Gastroesophageal sphincter (tissue), 3 donors: Measurements from ENCODE around the gene STARD13.

ENCODE experiments used
- EP300 ChIP-seq: sonication (generic); formaldehyde crosslinking; IDR thresholded peaks from one replicate; pipeline ENCODE4 v1.6.1; 2017; ENCODE audit warnings: antibody characterized with exemption, mild to moderate bottlenecking
- POLR2A ChIP-seq, 2 donors: fragments of 450-650 bp; IDR thresholded peaks; one replicate each; pipeline ENCODE4 v1.6.1; 2017; ENCODE audit warnings: antibody characterized with exemption in 2 of 2, mild to moderate bottlenecking in 2 of 2, moderate library complexity in 1 of 2
- POLR2AphosphoS5 ChIP-seq: sonication (generic); formaldehyde crosslinking; IDR thresholded peaks from one replicate; pipeline ENCODE4 v1.6.1; 2017; ENCODE audit warnings: antibody characterized with exemption
- TF ChIP-seq, protein P1 (sequence below), 4 experiments: fragments of 200-600 bp in 2 of 4; fragments of 450-650 bp in 2 of 4; sonication (generic) in 1 of 4; IDR thresholded peaks; one replicate each; pipeline ENCODE4 v1.5.1; 2017 to 2019; ENCODE audit warnings: antibody characterized with exemption in 4 of 4, mild to moderate bottlenecking in 2 of 4, moderate library complexity in 2 of 4

DNA sequence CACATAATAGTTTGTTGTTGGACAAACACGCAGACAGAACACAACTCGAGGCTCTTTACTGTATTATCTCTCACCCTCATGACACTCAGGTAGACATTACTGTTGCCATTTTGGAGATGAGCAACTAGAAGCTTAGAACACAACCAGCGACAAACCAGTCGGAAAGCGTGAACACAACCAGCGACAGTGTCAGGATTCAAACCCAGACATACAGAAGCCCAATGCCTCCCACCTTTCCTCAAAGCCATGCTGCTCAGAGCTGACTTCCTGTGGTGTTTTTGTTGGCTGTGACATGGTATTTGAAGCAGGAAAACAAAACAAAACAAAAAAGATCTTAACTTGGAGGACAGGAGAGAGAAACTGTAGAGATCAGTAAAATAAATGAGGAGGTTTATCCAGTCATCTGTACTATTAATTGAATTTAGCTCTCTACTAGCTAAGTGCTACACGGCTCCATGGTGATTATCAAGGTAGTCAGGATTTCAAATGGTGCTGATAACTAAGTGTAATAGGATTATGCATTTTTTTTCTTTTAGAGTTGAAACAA is 92.1 kb downstream of the STARD13 start:
- TF ChIP-seq, protein P1, sequence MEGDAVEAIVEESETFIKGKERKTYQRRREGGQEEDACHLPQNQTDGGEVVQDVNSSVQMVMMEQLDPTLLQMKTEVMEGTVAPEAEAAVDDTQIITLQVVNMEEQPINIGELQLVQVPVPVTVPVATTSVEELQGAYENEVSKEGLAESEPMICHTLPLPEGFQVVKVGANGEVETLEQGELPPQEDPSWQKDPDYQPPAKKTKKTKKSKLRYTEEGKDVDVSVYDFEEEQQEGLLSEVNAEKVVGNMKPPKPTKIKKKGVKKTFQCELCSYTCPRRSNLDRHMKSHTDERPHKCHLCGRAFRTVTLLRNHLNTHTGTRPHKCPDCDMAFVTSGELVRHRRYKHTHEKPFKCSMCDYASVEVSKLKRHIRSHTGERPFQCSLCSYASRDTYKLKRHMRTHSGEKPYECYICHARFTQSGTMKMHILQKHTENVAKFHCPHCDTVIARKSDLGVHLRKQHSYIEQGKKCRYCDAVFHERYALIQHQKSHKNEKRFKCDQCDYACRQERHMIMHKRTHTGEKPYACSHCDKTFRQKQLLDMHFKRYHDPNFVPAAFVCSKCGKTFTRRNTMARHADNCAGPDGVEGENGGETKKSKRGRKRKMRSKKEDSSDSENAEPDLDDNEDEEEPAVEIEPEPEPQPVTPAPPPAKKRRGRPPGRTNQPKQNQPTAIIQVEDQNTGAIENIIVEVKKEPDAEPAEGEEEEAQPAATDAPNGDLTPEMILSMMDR (IDR thresholded peaks at IDR 0.05): no peak
- no peak for TF ChIP-seq POLR2AphosphoS5
- no peak for TF ChIP-seq EP300
- TF ChIP-seq POLR2A (IDR thresholded peaks at IDR 0.05): no peak
